ENCODE measurements around the gene ZFAND3. TPM values are rescaled to one million over a fixed set of nuclear protein-coding genes. Genes with fewer than 3 reads are reported as not detected.
"Not testable (repeated sequence)": the region's sequence is repeated elsewhere in the genome, so short reads cannot be mapped to it uniquely, and the experiment has no call there.

ZFAND3 gene
- total RNA-seq, 6 experiments from 2014 or later = 75.2 to 93.2 (median 87.0) TPM

DNA sequence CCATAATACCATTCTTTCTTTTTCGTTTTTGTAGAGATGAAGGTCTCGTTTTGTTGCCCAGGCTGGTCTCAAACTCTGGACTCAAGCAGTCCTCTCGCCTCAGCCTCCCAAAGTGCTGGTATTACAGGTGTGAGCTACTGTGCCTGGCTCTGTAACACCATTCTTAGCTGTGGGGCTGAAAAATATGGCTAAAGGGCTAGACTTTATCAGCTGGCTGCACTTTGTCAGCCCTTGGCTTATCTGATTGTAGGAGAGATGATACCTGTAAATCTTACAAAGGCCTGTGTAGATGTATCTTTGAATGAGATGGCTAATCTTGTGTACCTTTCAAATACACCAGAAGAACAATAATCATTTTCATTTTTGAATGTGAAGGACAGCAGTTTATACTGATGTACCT lies 55.2 kb downstream of the ZFAND3 start:
- peaks cover 67% of the 10 kb centered on the region for H3K4me1 Mint-ChIP-seq (ENCODE audit: low read depth)

DNA sequence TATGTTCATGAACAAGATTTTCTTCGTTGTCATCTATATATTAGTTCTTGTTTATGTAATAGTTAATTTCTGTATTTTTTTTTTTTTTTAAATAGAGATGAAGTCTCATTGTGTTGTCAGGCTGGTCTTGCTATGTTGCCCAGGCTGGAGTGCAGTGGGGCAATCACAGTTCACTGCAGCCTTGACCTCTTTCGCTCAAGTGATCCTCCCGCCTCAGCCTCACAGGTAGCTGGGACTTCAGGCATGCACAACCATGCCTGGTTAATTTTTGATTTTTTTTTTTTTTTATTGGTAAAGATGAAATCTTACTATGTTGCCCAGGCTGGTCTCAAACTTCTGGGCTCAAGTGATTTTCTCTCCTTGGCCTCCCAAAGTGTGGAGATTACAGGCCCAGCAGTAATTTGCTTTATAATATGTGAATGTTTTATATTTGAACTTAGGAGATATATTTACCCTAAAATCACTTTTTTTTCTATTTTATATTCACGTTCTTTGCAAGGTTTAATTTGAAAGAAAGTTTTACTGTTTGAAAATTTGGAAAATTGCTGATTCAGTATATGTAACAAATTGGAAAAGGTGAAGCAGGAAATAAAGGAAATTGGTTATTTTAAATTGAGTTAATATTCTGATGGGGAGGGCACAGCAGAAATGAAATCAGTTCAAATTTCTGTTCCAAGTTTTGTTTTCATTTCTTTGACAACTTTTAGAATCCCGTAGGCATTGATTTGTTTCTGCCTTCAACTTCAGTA lies 56.2 kb downstream of the ZFAND3 start:
- Mint-ChIP-seq H3K4me1 (ENCODE audit: low read depth) (peaks cover 69% of the 10 kb centered on the region), H3K9me3 (no peaks in the 10 kb centered on the region), H3K27ac (no peak overlapping the region), H3K4me3 (no peak overlapping the region), H3K27me3 (ENCODE audit: insufficient read depth) (no peaks in the 10 kb centered on the region; the same call in 1 of the 2 replicates), H3K36me3 (ENCODE audit: low read depth) (peaks cover 22% of the 10 kb centered on the region)
- no peak for DNase-seq
- TF ChIP-seq, protein P1, sequence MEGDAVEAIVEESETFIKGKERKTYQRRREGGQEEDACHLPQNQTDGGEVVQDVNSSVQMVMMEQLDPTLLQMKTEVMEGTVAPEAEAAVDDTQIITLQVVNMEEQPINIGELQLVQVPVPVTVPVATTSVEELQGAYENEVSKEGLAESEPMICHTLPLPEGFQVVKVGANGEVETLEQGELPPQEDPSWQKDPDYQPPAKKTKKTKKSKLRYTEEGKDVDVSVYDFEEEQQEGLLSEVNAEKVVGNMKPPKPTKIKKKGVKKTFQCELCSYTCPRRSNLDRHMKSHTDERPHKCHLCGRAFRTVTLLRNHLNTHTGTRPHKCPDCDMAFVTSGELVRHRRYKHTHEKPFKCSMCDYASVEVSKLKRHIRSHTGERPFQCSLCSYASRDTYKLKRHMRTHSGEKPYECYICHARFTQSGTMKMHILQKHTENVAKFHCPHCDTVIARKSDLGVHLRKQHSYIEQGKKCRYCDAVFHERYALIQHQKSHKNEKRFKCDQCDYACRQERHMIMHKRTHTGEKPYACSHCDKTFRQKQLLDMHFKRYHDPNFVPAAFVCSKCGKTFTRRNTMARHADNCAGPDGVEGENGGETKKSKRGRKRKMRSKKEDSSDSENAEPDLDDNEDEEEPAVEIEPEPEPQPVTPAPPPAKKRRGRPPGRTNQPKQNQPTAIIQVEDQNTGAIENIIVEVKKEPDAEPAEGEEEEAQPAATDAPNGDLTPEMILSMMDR (IDR thresholded peaks at IDR 0.05) = no peak

More for the DNA sequence above, 55.2 kb downstream of the ZFAND3 start:
- Mint-ChIP-seq H3K4me3 (no peak overlapping the region), H3K9me3 (no peaks in the 10 kb centered on the region), H3K27me3 (ENCODE audit: insufficient read depth) (no peaks in the 10 kb centered on the region; the same call in 1 of the 2 replicates), H3K36me3 (ENCODE audit: low read depth) (peaks cover 22% of the 10 kb centered on the region), H3K27ac (no peak overlapping the region)
- TF ChIP-seq, protein P1 (IDR thresholded peaks at IDR 0.05) = no peak
- DNase-seq = no peak

DNA sequence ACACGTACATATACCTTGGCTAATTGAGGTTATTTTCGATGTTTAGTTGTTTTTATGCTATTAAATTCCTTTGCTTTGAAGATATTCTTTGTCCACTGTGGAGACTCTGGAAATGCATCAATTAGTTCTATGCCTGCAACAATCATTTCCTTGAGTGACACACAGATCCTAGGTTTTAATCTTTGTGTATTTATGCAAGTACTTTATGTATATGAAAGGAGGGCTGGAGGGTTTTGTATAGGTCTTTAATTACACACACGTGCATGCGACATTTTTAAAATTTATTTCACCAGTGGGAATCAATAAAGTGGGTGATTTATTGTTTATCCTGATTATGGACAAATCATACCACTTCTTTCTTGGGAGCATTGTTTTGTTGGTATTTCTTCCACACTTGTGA lies 57.3 kb downstream of the ZFAND3 start:
- TF ChIP-seq, protein P1 (IDR thresholded peaks at IDR 0.05) = no peak
- peaks cover 68% of the 10 kb centered on the region for H3K4me1 Mint-ChIP-seq (ENCODE audit: low read depth)
- H3K36me3 Mint-ChIP-seq (ENCODE audit: low read depth) = peaks cover 14% of the 10 kb centered on the region
- DNase-seq = no peak
- no peak overlapping the region for H3K27ac Mint-ChIP-seq
- no peaks in the 10 kb centered on the region; the same call in 1 of the 2 replicates for H3K27me3 Mint-ChIP-seq (ENCODE audit: insufficient read depth)
- no peaks in the 10 kb centered on the region for H3K9me3 Mint-ChIP-seq
- H3K4me3 Mint-ChIP-seq = no peak overlapping the region

DNA sequence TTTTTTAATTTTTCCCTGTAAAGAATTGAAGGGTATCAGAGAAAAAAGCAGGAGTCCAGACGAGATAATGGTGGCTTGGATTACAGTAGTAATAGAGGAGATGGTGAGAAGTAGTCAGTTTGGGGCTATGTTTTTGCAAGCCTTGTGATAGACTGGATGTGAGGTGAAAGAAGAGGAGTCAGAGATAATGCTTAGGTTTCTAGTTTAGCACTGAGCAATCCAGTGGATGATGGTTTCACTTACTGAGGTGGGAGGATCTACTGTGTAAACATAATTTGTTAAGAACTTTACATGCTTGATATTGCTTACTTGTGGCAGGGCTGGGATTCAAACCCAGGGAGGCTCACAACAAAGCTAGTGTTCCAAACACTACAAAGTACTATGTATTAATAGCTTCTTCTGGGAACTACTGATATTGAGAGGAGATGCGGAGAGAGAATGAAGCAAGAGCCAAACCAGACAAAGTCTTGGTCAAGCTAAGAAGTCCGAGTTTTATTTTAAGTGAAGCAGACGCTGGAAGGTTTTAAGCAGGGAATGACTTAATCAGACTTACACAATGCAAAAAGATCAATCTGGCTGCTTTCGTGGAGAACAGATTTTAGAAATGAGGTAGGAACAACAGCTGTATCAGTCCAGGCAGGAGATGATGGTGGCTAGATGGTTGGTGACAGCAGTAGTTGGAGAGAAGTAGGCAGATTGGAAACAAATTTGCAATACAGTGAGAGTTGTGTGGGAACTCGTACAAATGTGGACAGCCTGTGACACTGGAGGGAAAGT lies 58.0 kb downstream of the ZFAND3 start:
- H3K36me3 Mint-ChIP-seq (ENCODE audit: low read depth) = peaks cover 7% of the 10 kb centered on the region
- peaks cover 68% of the 10 kb centered on the region for H3K4me1 Mint-ChIP-seq (ENCODE audit: low read depth)

DNA sequence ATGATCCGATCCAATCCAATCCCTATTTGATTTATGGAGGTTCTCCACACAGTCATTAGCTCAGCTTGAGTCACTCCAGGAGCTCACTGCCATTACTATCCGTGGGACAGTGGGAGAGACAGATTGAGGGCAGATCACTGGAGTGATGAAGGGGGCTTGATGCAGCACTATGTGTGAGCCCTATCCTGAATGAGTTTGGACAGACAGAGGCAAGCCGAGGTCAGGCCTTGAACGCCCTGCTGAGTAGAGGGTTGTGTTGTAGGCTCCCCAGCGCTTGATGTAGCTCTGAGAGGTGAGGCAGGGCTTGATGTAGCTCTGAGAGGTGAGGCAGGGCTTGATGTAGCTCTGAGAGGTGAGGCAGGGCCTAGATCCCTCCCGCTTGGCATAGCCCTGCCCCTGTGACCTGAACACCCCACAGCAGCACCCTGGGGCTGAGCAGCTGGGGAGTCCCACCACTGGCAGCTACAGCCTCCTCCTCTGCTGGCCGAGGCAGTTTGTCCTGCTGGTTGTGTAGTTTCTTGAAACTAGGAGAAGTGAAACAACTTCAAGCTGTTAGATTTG lies 58.7 kb downstream of the ZFAND3 start:
- Mint-ChIP-seq H3K4me3 (no peak overlapping the region; the same call in 1 of the 2 replicates), H3K4me1 (ENCODE audit: low read depth) (peaks cover 72% of the 10 kb centered on the region), H3K36me3 (ENCODE audit: low read depth) (peaks cover 4% of the 10 kb centered on the region), H3K27me3 (ENCODE audit: insufficient read depth) (no peaks in the 10 kb centered on the region; the same call in 1 of the 2 replicates), H3K9me3 (no peaks in the 10 kb centered on the region), H3K27ac (peak overlapping the region; percentile 30)
- no peak for DNase-seq
- TF ChIP-seq, protein P1 (IDR thresholded peaks at IDR 0.05) = no peak

More for the DNA sequence above, 58.0 kb downstream of the ZFAND3 start:
- TF ChIP-seq, protein P1 (IDR thresholded peaks at IDR 0.05) = no peak
- Mint-ChIP-seq H3K27me3 (ENCODE audit: insufficient read depth) (no peaks in the 10 kb centered on the region; the same call in 1 of the 2 replicates), H3K4me3 (no peak overlapping the region; the same call in 1 of the 2 replicates), H3K9me3 (no peaks in the 10 kb centered on the region), H3K27ac (peak overlapping the region; percentile 7)
- no peak for DNase-seq

DNA sequence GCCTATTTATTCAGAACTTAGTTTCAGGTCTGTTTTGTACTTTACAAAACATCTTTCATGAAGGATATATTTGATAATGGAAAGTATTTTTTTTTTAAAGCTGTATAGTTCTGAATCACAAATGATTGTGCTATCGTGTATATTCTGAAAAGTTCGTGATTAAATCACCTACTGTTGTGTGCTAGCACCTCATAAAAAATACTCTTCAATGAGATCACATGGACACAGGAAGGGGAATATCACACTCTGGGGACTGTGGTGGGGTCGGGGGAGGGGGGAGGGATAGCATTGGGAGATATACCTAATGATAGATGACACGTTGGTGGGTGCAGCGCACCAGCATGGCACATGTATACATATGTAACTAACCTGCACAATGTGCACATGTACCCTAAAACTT lies 61.1 kb downstream of the ZFAND3 start:
- not testable (repeated sequence) for H3K4me3 Mint-ChIP-seq; DNase-seq; H3K36me3 Mint-ChIP-seq (ENCODE audit: low read depth); H3K27ac Mint-ChIP-seq; H3K27me3 Mint-ChIP-seq (ENCODE audit: insufficient read depth); H3K9me3 Mint-ChIP-seq
- H3K4me1 Mint-ChIP-seq (ENCODE audit: low read depth) = peaks cover 72% of the 10 kb centered on the region
